Natural killer cell (primary cell): ENCODE data around the gene SPATA32. TPM values are rescaled to one million over a fixed set of nuclear protein-coding genes. Genes with fewer than 3 reads are reported as not detected.

Experiments used
- ATAC-seq, 3 donors: fragments of 150-1000 bp in 2 of 3; fragments of 200-7000 bp in 1 of 3; cut with Tn5 transposase; 1 replicate in 1 of 3; 2 replicates in 2 of 3; pipeline ENCODE4 v1.10.0; 2021; ENCODE audit warnings: mild to moderate bottlenecking in 2 of 3, moderate library complexity in 2 of 3
- DNase-seq, 2 donors: peaks; one replicate each; pipeline versions ENCODE4 v3.0.0 to v3.0.0-alpha.2; 2013 to 2021; ENCODE audit warnings: mixed read lengths in 1 of 2
- H3K27ac ChIP-seq: one replicate; pipeline ENCODE4 v1.5.1; 2013; ENCODE audit warnings: mild to moderate bottlenecking, low read length
- H3K27me3 ChIP-seq: one replicate; pipeline ENCODE4 v1.6.1; 2013; ENCODE audit warnings: low read length; ENCODE audit not compliant: control insufficient read depth, insufficient read depth
- H3K36me3 ChIP-seq: one replicate; pipeline ENCODE4 v1.6.1; 2013; ENCODE audit warnings: low read length; ENCODE audit not compliant: control insufficient read depth, insufficient read depth
- H3K4me1 ChIP-seq: one replicate; pipeline ENCODE4 v1.6.1; 2013; ENCODE audit warnings: low read length; ENCODE audit not compliant: control insufficient read depth, insufficient read depth
- H3K4me3 ChIP-seq: one replicate; pipeline ENCODE4 v1.5.1; 2013; ENCODE audit warnings: low read length
- H3K9me3 ChIP-seq: one replicate; pipeline ENCODE4 v1.6.1; 2013; ENCODE audit warnings: low read length; ENCODE audit not compliant: control insufficient read depth, insufficient read depth
- H3K27ac Mint-ChIP-seq, 2 donors: one replicate each; pipeline ENCODE4 v1.8.0; 2022; ENCODE audit warnings: mild to moderate bottlenecking in 2 of 2, mixed read lengths in 2 of 2, moderate library complexity in 1 of 2
- H3K27me3 Mint-ChIP-seq, 2 donors: one replicate each; pipeline ENCODE4 v1.8.0; 2022; ENCODE audit warnings: low read depth in 2 of 2, mixed read lengths in 2 of 2
- H3K36me3 Mint-ChIP-seq: one replicate; pipeline ENCODE4 v1.8.0; 2022; ENCODE audit warnings: mixed read lengths
- H3K4me1 Mint-ChIP-seq, 2 donors: one replicate each; pipeline ENCODE4 v1.8.0; 2022; ENCODE audit warnings: mixed read lengths in 2 of 2
- H3K4me3 Mint-ChIP-seq: one replicate; pipeline ENCODE4 v1.8.0; 2022; ENCODE audit warnings: mild to moderate bottlenecking, moderate library complexity, mixed read lengths
- H3K9me3 Mint-ChIP-seq, 2 donors: one replicate each; pipeline ENCODE4 v1.8.0; 2022; ENCODE audit warnings: mixed read lengths in 2 of 2
- CTCF ChIP-seq: fragments of 200-600 bp; IDR thresholded peaks from one replicate; pipeline ENCODE4 v1.8.0; 2022; ENCODE audit warnings: antibody characterized with exemption
- WGBS: methylation state at CpG from one replicate; pipeline ENCODE4 v1.1.7; 2013; ENCODE audit warnings: missing lambda C conversion rate; ENCODE audit not compliant: insufficient coverage; 5-methylcytosine and 5-hydroxymethylcytosine counted together
- intact Hi-C: fragments of 100-400 bp; cut with micrococcal nuclease; formaldehyde crosslinking; loops from one replicate; pipeline ENCODE4 v1.14.2; 2022
- total RNA-seq, 4 donors: library from RNA; stranded (reverse); fragments of 120-200 nt in 1 of 4; gene quantifications; one replicate each; pipeline versions ENCODE4 v1.2.3 to v1.2.4, GENCODE V29; 2013 to 2022

The SPATA32 gene
- total RNA-seq, 3 donors from 2014 or later (not counting 1 experiment from before 2014, with no cell fraction given) = 0.43 TPM; not detected in 2

DNA sequence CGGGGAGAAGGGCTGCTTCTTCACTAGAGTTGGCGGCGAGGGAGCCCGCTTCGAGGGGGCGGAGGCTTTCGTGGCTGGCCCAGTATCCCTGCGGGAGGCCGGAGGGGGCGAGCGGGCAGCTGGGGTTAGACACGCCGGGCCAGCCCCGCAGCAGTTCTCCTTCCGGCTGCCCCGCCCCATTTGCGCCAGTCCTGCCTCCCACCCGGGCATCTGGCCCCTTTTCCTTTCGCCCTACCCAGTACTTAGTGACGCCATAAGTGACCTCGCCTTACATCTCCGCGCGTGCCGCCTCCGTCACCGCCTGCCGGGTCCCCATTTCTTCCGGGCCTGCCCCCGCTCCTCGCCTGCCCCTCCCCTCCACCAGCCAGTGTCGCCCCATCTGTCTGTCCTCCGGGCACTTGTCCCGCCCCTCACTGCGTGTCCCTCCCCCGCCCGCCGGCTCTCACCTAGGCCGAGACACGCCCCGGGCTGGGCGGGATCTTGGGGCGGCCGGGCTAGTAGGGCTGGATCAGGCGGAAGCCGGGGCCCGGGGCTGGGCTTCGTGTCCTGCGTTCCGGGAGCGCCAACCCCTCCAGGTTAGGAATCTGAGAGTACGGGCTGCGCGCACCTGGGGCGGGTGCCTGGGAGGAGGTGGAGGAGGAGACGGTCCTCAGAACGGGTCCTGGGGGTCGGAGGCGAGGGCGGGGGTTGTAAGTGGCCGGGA lies 14.3 kb downstream of the SPATA32 start:
- Histone ChIP-seq H3K27ac (peak overlapping the region; percentile 81), H3K36me3 (peaks cover 47% of the 10 kb centered on the region)

GRCh38 chr17:45246861-45247428 lies 14.9 kb downstream of the SPATA32 start:
- H3K27me3 Mint-ChIP-seq = no peaks in the 10 kb centered on the region
- H3K4me3 Mint-ChIP-seq = peak overlapping the region; percentile 87
- no peaks in the 10 kb centered on the region for H3K36me3 Mint-ChIP-seq
- H3K27ac ChIP-seq = peak overlapping the region; percentile 81
- H3K4me1 Mint-ChIP-seq = peaks cover 27 to 59% of the 10 kb centered on the region in 2 donors
- intact Hi-C loops = loop anchor here (2.0 kb wide), 1 partner anchor 16 kb away; the partner anchor contains the start of gene SPATA32
- H3K9me3 ChIP-seq = no peaks in the 10 kb centered on the region
- WGBS = 45% methylated on average over 33 of the region's 33 CpGs
- H3K9me3 Mint-ChIP-seq = no peaks in the 10 kb centered on the region
- H3K27ac Mint-ChIP-seq = peak overlapping the region; percentile 87 to 89
- H3K4me3 ChIP-seq = peak overlapping the region; percentile 72
- H3K36me3 ChIP-seq = peaks cover 53% of the 10 kb centered on the region
- no peak for ATAC-seq
- peak; percentile 21 for TF ChIP-seq CTCF
- no peaks in the 10 kb centered on the region for H3K27me3 ChIP-seq
- peaks cover 36% of the 10 kb centered on the region for H3K4me1 ChIP-seq
- peak in 1 of 2 donors; percentile 89 for DNase-seq

More for the DNA sequence above, 14.3 kb downstream of the SPATA32 start:
- intact Hi-C loops = loop anchor here (1.0 to 2.0 kb wide), 2 partner anchors 15 to 18 kb away; partner anchors contain the start of gene SPATA32
- peak; percentile 89 to 96 for DNase-seq
- Histone ChIP-seq H3K4me1 (peaks cover 36% of the 10 kb centered on the region), H3K27me3 (no peaks in the 10 kb centered on the region), H3K4me3 (peak overlapping the region; percentile 72), H3K9me3 (no peaks in the 10 kb centered on the region)
- peak overlapping the region; percentile 87 for H3K4me3 Mint-ChIP-seq
- under 1% methylated on average over 61 of the region's 61 CpGs for WGBS
- H3K27me3 Mint-ChIP-seq = no peaks in the 10 kb centered on the region
- peaks cover 33 to 61% of the 10 kb centered on the region in 2 donors for H3K4me1 Mint-ChIP-seq
- peak; percentile 83 to 93 (median 83) for ATAC-seq
- peak overlapping the region; percentile 87 to 89 for H3K27ac Mint-ChIP-seq
- no peaks in the 10 kb centered on the region for H3K9me3 Mint-ChIP-seq
- H3K36me3 Mint-ChIP-seq = no peaks in the 10 kb centered on the region
- no peak for TF ChIP-seq CTCF

- TF ChIP-seq CTCF = no peak
- Histone ChIP-seq H3K4me3 (no peak overlapping the region), H3K27me3 (no peaks in the 10 kb centered on the region), H3K9me3 (no peaks in the 10 kb centered on the region), H3K36me3 (peaks cover 56% of the 10 kb centered on the region), H3K27ac (peak overlapping the region; percentile 81), H3K4me1 (peaks cover 36% of the 10 kb centered on the region)
- Mint-ChIP-seq H3K27me3 (no peaks in the 10 kb centered on the region), H3K4me1 (peaks cover 24 to 58% of the 10 kb centered on the region in 2 donors), H3K36me3 (no peaks in the 10 kb centered on the region), H3K9me3 (no peaks in the 10 kb centered on the region), H3K27ac (peak overlapping the region; percentile 87 to 89), H3K4me3 (peak overlapping the region; percentile 87)
- intact Hi-C loops = loop anchor here (2.0 kb wide), 1 partner anchor 16 kb away; the partner anchor contains the start of gene SPATA32
- DNase-seq (no peak), ATAC-seq (no peak)
- WGBS = 86% methylated on average over 8 of the region's 8 CpGs
Observed at GRCh38 chr17:45246338-45246737, 15.6 kb downstream of the SPATA32 start.
